Smooth muscle cell (in vitro differentiated cells): ENCODE measurements around the gene ZSCAN9. TPM values are rescaled to one million over a fixed set of nuclear protein-coding genes. Genes with fewer than 3 reads are reported as not detected.

Source experiments
- DNase-seq: peaks from one replicate; lab custom pipeline; 2025; ENCODE audit not compliant: unreplicated experiment; lab: John Stamatoyannopoulos, UW
- H2AFZ ChIP-seq: fragments of 200-600 bp; sonication (generic); 2 replicates; pipeline ENCODE4 v1.6.0; 2016; ENCODE audit warnings: antibody characterized with exemption, low read depth, mild to moderate bottlenecking
- H3F3A ChIP-seq: fragments of 200-600 bp; sonication (generic); 2 replicates; pipeline ENCODE4 v1.6.0; 2017; ENCODE audit warnings: antibody characterized with exemption, low read depth
- H3K27ac ChIP-seq: fragments of 200-600 bp; sonication (generic); 2 replicates; pipeline ENCODE4 v1.5.1; 2016; ENCODE audit warnings: low read depth, mild to moderate bottlenecking
- H3K27me3 ChIP-seq: fragments of 200-600 bp; sonication (generic); 2 replicates; pipeline ENCODE4 v1.6.1; 2016; ENCODE audit warnings: low read depth, mild to moderate bottlenecking
- H3K36me3 ChIP-seq: fragments of 200-600 bp; sonication (generic); 2 replicates; pipeline ENCODE4 v1.5.1; 2016; ENCODE audit warnings: low read depth
- H3K4me1 ChIP-seq: fragments of 200-600 bp; sonication (generic); 2 replicates; pipeline ENCODE4 v1.5.1; 2016; ENCODE audit warnings: low read depth
- H3K4me2 ChIP-seq: fragments of 200-600 bp; sonication (generic); 2 replicates; pipeline ENCODE4 v1.6.0; 2016; ENCODE audit warnings: mild to moderate bottlenecking
- H3K4me3 ChIP-seq: fragments of 200-600 bp; sonication (generic); 2 replicates; pipeline ENCODE4 v1.5.1; 2016; ENCODE audit warnings: mild to moderate bottlenecking
- H3K79me2 ChIP-seq: fragments of 200-600 bp; sonication (generic); 2 replicates; pipeline ENCODE4 v1.6.0; 2016; ENCODE audit warnings: low read depth, mild to moderate bottlenecking
- H3K9ac ChIP-seq: fragments of 200-600 bp; sonication (generic); 2 replicates; pipeline ENCODE4 v1.6.0; 2016; ENCODE audit warnings: low read depth
- H3K9me3 ChIP-seq: fragments of 200-600 bp; sonication (generic); replicated peaks from 2 replicates; pipeline ENCODE4 v1.5.1; 2016; ENCODE audit warnings: low read depth
- H4K20me1 ChIP-seq: fragments of 200-600 bp; sonication (generic); 2 replicates; pipeline ENCODE4 v1.6.0; 2016; ENCODE audit warnings: low read depth
- WGBS: methylation state at CpG from one replicate; pipeline ENCODE4 v1.1.7; 2016; ENCODE audit warnings: low lambda C conversion rate; 5-methylcytosine and 5-hydroxymethylcytosine counted together
- polyA plus RNA-seq: library from polyadenylated mRNA; unstranded; fragments of >200 nt; fragmentation: Nextera tagmentation; extraction: Ambion mirVana; gene quantifications from 2 replicates; pipeline ENCODE4 v1.2.1, GENCODE V29; 2016
- total RNA-seq: library from RNA; depleted of rRNA; stranded (reverse); fragments of >200 nt; gene quantifications from 2 replicates; pipeline ENCODE4 v1.2.3, GENCODE V29; 2014
- TF ChIP-seq, protein P1 (sequence below): fragments of 200-600 bp; sonication (generic); IDR thresholded peaks from 2 replicates; pipeline ENCODE4 v1.5.1; 2017; ENCODE audit warnings: borderline replicate concordance, mild to moderate bottlenecking, antibody characterized with exemption; ENCODE audit not compliant: insufficient read depth, poor library complexity, severe bottlenecking

ZSCAN9 gene
- total and polyA plus RNA-seq, 2 experiments from 2014 or later = 7.3 to 18.3 TPM

GRCh38 chr6:28267695-28268059 is 42.6 kb downstream of the ZSCAN9 start:
- Histone ChIP-seq H3K27me3 (no peaks in the 10 kb centered on the region), H4K20me1 (no peaks in the 10 kb centered on the region), H3K36me3 (peaks cover 4% of the 10 kb centered on the region), H2AFZ (peak overlapping the region; percentile 100), H3K4me1 (peaks cover 20% of the 10 kb centered on the region), H3K4me2 (peak overlapping the region; percentile 88), H3K9me3 (no peaks in the 10 kb centered on the region), H3K79me2 (peaks cover 25% of the 10 kb centered on the region), H3F3A (peaks cover 9% of the 10 kb centered on the region), H3K27ac (peak overlapping the region; percentile 40), H3K9ac (peak overlapping the region; percentile 80), H3K4me3 (peak overlapping the region; percentile 93)
- TF ChIP-seq, protein P1, sequence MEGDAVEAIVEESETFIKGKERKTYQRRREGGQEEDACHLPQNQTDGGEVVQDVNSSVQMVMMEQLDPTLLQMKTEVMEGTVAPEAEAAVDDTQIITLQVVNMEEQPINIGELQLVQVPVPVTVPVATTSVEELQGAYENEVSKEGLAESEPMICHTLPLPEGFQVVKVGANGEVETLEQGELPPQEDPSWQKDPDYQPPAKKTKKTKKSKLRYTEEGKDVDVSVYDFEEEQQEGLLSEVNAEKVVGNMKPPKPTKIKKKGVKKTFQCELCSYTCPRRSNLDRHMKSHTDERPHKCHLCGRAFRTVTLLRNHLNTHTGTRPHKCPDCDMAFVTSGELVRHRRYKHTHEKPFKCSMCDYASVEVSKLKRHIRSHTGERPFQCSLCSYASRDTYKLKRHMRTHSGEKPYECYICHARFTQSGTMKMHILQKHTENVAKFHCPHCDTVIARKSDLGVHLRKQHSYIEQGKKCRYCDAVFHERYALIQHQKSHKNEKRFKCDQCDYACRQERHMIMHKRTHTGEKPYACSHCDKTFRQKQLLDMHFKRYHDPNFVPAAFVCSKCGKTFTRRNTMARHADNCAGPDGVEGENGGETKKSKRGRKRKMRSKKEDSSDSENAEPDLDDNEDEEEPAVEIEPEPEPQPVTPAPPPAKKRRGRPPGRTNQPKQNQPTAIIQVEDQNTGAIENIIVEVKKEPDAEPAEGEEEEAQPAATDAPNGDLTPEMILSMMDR = no peak
- WGBS = 11% methylated on average over 1 of the region's 1 CpG
- no peak for DNase-seq

- Histone ChIP-seq H3K36me3 (peaks cover 8% of the 10 kb centered on the region), H4K20me1 (no peaks in the 10 kb centered on the region), H3K27ac (peak overlapping the region; percentile 80), H3K4me3 (no peak overlapping the region), H3K9ac (no peak overlapping the region), H2AFZ (no peak overlapping the region), H3K9me3 (no peaks in the 10 kb centered on the region), H3K79me2 (peaks cover 25% of the 10 kb centered on the region), H3F3A (peaks cover 9% of the 10 kb centered on the region), H3K27me3 (no peaks in the 10 kb centered on the region), H3K4me1 (peaks cover 20% of the 10 kb centered on the region), H3K4me2 (peak overlapping the region; percentile 44)
- no peak for DNase-seq
- TF ChIP-seq, protein P1 = no peak
Measured at GRCh38 chr6:28269492-28269891, 44.4 kb downstream of the ZSCAN9 start.

DNA sequence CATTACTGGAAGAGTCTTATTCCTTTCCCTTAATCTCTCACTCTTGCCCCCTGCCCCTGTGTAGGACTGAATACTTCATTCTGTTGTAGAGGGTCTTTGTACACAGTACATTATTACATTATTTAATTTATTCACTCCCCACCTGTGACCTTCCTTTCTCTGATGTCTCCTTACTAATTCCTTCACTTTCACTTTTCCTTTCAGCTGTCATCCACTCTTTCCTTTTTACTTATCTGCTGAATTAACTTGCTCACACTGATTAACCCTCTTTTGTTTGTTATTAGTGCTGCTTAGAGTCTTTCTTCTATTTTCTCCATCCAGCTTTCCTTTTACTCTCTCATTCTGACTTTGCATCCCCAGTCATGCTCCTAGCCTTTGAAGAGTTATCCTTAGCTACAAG is 49.8 kb downstream of the ZSCAN9 start:
- no peaks in the 10 kb centered on the region for H3K79me2 ChIP-seq
- H4K20me1 ChIP-seq = no peaks in the 10 kb centered on the region
- no peaks in the 10 kb centered on the region for H3F3A ChIP-seq
- no peak overlapping the region for H3K4me3 ChIP-seq
- H2AFZ ChIP-seq = no peak overlapping the region
- no peaks in the 10 kb centered on the region for H3K4me1 ChIP-seq
- H3K36me3 ChIP-seq = peaks cover 13% of the 10 kb centered on the region
- H3K4me2 ChIP-seq = no peak overlapping the region
- H3K9me3 ChIP-seq = no peaks in the 10 kb centered on the region
- no peak for DNase-seq
- no peak overlapping the region for H3K27ac ChIP-seq
- TF ChIP-seq, protein P1 = no peak
- H3K27me3 ChIP-seq = no peaks in the 10 kb centered on the region
- no peak overlapping the region for H3K9ac ChIP-seq

DNA sequence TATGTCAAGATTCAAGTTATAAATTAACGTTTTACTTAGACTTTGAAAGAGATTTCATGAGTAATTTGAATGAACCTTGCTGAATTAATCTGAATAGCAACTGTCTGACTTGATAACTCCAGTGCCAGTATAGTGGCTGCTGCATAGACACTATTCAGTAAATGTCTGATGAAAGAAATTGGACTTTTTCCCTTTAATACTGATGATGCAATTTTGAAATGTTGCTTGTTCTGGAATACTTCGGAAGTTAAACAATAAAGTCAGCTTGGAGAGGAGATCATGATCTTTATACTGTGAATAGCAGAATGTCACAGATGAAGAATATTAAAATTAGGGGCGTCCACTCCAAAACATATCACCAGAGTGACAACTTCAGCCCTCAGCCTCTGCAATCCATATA is 52.7 kb downstream of the ZSCAN9 start:
- TF ChIP-seq, protein P1 = no peak
- Histone ChIP-seq H3K9me3 (no peaks in the 10 kb centered on the region), H3K4me2 (no peak overlapping the region), H3K27me3 (no peaks in the 10 kb centered on the region), H4K20me1 (no peaks in the 10 kb centered on the region), H3F3A (peaks cover 6% of the 10 kb centered on the region), H3K4me3 (no peak overlapping the region), H2AFZ (no peak overlapping the region), H3K9ac (no peak overlapping the region), H3K79me2 (peaks cover 11% of the 10 kb centered on the region), H3K27ac (no peak overlapping the region), H3K36me3 (peaks cover 8% of the 10 kb centered on the region), H3K4me1 (peaks cover 5% of the 10 kb centered on the region)
- no peak for DNase-seq
- 89% methylated on average over 3 of the region's 3 CpGs for WGBS
